GM18867 (cell line): ENCODE data around the gene PSKH1.
"Not testable (repeated sequence)": the region's sequence is repeated elsewhere in the genome, so short reads cannot be mapped to it uniquely, and the experiment has no call there.

Experiments used
- ATAC-seq: cut with Tn5 transposase; IDR thresholded peaks from one replicate; pipeline ENCODE4 v1.9.1; 2021; ENCODE audit warnings: mild to moderate bottlenecking, moderate library complexity; ENCODE audit not compliant: unreplicated experiment

Gene PSKH1

DNA sequence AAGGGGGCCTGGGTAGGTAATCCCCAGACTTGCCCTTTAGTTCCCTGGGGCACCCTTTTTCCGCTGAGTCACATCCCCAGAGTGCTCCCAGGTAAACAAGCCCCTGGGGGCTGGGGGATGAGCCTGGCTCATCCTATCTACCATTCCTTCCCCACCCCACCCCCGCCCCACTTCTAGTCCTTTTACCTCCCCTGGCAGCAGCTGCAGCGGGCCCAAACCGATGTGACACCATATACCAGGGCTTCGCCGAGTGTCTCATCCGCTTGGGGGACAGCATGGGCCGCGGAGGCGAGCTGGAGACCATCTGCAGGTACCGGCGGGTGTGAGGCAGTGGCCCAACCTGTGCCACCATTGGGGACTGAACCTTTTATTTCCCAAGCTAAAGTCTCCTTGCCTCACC is 7.5 kb upstream of the PSKH1 start:
- no peak for ATAC-seq

DNA sequence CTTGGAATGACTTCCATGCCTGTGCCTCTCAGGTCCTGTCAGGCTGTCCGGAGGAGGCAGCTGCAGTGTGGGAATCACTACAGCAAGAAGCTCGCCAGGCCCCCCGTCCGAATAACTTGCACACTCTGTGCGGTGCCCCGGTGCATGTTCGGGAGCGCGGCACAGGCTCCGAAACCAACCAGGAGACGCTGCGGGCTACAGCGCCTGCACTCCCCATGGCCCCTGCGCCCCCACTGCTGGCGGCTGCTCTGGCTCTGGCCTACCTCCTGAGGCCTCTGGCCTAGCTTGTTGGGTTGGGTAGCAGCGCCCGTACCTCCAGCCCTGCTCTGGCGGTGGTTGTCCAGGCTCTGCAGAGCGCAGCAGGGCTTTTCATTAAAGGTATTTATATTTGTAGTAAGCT is 7.1 kb upstream of the PSKH1 start:
- ATAC-seq = no peak

DNA sequence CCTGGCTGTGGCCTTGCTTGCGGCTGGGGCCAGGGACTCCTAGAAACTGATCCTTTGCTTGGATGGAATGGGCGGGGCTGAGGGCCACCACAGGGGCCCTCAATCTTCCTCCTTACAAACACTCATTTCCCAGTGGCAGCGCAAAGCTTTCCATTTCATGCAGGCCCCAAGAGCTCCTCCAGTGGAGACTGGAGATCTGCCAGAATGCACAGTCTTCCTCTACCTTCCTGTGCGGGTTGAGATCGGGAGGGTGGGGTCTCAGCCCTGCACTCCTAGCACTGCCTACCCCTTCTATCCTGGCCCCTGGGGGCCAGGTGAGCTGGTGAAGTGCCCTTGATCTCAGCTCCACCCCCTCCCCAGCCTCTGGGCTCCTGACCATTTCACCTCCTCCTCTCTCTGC is 6.7 kb upstream of the PSKH1 start:
- ATAC-seq = no peak

DNA sequence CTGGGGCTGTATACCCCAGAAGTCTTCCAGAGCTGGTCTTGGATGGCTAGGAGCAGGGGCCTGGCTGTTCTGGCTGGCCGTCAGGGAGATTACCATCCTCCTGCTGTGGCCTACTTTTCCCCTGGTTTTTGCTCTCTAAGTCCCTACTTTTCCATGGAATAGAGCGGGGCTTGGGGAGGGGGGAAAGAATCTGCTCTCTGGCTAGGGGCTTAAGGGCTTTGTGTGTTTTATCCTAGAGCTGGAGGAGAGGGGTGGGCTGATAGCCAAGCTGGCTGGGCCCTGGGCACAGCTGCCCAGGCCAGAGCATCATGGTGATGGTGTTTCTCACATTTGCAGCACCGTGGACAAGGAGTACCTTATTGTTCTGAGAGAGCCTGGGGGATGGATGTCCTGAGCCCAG is 4.7 kb upstream of the PSKH1 start:
- ATAC-seq = no peak

DNA sequence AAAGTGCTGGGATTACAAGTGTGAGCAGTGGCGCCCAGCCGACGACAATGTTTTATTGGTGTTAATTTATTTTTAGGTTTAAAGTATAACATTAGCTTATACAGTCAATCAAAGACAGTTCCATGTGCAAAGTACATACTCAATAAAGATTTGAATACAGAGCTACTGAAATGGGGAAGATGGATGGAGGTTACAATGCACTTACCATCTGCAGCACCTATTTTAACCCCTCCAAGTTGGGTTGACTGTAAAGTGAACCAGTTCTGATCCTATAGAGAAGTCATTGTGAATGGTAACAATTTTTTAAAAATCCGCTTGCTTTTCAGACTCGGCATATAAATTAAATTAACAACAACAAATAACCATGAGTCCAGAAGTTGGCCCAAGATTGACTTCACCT is 679 bp upstream of the PSKH1 start:
- no peak for ATAC-seq

DNA sequence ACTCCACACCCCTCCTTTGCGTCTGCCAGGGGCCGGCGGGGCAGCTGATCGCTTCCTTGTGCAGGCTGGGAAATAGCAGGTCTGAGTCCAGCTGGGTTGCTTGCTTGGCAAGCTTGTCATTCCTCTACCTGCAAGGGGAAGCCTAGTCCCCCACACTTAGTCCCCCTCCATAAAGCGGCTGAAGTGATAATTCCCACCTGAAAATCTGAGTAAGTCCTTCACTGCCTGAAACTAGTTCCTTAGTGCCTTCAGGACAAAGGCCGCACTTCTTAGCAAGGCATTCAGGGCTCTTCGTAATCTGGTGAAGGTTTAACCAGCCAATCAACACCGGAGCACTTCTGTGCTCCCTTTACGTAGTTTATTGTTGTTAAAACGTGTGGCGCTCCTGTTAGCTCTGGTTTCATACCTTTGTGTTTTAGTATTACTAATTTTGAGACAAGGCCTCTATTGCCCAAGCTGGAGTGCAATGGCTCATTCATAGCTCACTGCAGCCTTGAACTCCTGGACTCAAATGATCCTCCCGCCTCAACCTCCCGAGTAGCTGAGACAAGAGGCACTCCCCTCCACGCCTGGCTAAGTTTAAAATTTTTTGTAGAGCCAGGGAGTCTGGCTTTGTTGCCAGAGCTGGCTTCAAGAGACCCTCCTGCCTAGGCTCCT is 817 bp downstream of the PSKH1 start:
- ATAC-seq = no peak

DNA sequence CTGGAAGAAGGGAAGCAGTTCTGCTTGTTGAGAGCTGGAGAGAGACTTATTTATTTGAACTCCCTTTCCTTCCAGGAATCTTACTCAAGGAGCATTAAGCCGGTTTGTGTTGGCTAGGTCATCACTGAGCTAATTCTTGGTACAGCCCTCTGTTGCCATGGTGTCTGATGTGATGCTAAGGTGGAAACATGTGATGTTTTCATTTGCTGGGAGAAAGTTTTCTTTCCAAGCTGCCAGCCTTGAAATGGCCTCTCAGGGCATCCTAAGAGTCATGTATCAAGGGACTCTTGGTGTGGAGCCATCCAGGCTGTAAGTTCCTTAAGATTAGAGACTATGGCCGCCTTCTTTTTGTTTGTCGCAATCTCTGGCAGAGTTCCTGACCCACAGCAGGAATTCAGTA is 4.2 kb downstream of the PSKH1 start:
- ATAC-seq = no peak

DNA sequence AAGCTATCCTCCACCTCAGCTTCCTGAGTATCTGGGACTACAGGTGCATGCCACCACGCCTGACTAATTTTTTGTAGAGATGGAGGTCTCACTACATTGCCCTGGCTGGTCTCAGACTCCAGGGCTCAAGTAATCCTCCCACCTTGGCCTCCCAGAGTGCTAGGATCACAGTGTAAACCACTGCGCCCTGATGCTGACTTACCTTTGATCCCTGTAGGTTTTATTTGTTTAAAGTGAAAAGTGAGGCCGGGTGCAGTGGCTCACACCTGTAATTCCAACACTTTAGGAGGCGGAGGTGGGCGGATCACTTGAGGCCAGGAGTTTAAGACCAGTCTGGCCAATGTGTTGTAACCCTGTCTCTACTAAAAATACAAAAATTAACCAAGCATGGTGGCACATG is 8.7 kb downstream of the PSKH1 start:
- ATAC-seq = no peak

DNA sequence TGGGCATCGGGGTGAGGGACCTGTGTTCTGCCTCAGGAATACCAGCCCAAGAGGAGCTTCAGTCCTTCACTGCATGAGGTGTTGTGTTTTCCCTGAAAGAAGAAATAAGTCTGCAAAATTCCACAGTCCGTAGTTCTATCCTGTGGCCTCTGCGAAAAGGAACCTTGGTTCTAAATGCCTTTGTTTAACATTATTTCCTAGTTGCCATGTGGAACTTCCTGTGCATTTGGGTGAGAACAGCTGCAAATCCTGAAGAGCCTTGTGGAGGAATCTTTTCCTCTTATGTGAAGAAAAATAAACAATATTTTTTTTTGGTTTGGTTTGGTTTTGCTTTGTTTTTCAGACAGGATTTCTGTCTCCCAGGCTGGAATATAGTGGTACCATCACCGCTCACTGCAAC is 9.8 kb downstream of the PSKH1 start:
- no peak for ATAC-seq

DNA sequence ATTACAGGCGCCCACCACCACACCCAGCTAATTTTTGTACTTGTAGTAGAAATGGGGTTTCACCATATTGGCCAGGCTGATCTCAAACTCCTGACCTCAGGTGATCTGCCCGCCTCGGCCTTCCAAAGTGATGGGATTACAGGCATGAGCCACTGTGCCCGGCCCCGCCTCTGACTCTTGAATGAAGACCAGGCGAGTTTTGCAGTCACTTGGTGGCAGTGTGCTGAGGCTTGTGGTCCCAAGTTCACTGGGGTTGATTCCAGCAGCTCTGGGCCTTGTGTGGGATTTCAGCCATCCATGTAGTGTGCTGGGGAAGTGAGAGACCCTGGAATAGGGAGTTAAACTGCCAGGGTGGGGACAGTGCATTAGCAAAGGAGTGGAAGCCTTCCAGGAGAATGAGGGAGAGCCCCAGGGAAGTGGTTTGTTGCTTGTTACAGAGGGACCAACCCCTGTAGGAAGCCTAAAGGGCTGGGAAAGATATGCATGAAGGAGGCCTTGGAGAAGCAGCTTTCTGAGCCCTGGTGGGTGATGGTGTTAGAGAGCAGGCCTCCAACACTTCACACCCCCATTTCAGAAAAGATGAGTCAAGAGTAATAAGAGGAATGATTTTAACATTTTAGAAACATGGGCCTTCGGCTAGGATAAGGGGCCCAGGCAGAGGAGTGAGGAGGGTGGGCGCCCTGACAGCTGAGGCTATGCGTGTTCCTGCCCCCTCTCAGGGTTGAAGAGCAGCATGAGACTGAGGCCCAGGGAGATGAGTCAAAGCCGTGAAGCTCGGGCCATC is 14.5 kb downstream of the PSKH1 start:
- no peak for ATAC-seq

DNA sequence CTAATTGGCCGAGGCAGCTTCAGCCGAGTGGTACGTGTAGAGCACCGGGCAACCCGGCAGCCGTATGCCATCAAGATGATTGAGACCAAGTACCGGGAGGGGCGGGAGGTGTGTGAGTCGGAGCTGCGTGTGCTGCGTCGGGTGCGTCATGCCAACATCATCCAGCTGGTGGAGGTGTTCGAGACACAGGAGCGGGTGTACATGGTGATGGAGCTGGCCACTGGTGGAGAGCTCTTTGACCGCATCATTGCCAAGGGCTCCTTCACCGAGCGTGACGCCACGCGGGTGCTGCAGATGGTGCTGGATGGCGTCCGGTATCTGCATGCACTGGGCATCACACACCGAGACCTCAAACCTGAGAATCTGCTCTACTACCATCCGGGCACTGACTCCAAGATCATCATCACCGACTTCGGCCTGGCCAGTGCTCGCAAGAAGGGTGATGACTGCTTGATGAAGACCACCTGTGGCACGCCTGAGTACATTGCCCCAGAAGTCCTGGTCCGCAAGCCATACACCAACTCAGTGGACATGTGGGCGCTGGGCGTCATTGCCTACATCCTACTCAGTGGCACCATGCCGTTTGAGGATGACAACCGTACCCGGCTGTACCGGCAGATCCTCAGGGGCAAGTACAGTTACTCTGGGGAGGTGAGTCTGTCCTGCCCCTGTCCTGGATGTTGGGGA is 16.1 kb downstream of the PSKH1 start:
- no peak for ATAC-seq

DNA sequence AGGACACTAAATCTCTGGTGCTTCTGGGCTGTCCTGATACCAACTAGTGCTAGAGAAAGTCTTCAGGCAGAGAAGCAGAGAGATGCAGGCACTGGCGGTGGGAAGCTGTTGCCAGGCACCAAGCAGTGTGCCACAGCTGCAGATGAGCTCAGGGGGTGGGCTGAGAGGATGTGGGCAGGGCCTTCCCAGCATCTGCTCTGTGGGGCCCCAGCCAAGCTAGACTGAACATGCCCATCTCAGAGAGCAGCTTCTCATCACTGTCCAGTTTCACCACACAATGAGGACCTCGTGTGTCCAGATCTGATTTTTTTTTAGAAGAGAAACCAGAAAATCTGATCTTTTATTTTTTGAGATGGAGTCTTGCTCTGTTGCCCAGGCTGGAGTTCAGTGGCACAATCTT is 17.1 kb downstream of the PSKH1 start:
- ATAC-seq = no peak

DNA sequence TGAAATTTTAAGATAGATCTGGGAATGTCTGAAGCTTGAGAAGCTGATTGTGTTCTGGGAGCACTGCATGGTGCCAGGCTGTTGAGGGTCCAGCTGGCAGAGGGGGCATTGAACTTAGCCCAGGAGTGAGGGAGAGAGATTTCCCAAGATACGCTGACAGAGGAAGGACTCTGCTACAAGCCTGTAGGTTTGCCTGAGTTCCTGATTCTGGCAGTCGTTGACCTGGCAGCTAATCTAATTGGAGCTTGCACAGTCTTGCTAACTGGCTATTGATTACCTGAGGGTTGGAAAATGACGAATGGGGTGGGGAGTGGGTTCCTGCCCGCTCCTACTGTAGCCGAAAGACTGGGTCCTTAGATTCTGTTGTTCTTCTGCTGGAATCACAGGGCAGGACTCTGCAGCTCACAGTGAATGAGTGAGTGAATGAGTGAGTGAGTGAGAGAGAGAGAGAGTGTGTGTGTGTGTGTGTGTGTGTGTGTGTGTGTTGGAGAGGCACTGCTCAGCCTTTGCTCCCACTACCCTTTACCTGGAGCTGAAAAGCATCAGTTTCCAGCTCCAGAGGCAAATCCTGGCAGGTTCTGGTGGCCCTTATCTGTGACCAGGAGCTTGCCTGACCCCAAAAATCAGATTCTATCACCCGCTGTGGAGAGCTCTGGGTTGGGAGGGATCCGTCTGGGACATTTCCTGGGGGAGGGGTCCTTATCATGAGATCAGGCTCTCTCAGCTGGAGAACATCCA is 21.9 kb downstream of the PSKH1 start:
- ATAC-seq = no peak

DNA sequence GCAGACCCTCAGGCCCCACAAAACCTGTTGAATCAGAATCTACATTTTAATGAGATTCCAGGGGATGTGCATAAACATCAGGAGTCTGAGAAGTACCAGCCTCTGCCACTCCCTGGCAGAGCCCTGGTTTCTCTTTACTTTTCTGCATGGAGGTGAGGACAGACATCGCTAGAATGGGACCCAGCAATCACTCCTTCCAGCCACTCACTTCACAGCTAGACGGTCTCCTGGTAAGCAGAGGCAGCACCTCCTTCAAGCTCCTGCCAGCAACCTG is 22.4 kb downstream of the PSKH1 start:
- not testable (repeated sequence) for ATAC-seq

DNA sequence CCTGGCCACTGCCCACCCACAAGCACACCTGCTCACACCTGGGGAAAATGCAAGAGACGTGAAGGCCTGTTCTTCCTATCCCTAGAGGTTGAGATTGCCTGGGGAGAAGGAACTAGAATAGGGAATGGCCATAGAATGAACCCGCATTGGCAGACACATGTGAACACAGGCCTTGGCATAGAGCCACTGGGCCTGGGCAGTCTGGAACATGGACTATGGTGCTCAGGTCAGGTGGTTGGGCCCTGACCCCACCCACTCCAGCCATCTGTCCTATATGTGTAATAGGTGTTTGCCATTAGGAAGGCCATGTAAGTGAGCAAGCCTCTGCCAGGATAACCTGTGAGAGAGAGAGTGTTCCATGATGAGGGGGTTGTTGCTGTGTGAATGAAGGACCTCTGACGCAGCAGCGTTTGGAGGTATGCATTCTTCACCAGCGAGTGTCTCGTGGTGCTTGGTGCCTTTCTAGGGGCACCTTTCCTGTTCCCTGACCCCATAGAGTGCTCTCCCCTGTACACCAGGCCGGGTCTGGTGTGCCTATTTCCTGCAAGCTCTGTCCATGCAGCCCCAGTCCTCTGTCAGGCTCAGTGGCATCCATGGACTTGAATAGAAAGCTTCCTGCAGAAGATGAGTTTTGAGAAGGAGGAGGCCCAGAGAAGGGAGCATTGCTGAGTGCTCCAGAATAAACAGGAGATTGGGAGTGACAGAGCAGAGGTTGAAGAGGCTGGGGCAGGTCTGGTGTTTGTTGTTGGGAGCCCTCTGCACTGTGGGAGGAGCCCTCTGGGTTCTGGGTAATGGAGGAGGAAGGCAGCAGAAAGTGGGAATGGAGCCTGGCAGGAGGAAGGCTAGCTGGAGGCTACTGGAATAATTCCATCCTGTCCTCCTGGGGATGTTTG is 23.0 kb downstream of the PSKH1 start:
- ATAC-seq = no peak

DNA sequence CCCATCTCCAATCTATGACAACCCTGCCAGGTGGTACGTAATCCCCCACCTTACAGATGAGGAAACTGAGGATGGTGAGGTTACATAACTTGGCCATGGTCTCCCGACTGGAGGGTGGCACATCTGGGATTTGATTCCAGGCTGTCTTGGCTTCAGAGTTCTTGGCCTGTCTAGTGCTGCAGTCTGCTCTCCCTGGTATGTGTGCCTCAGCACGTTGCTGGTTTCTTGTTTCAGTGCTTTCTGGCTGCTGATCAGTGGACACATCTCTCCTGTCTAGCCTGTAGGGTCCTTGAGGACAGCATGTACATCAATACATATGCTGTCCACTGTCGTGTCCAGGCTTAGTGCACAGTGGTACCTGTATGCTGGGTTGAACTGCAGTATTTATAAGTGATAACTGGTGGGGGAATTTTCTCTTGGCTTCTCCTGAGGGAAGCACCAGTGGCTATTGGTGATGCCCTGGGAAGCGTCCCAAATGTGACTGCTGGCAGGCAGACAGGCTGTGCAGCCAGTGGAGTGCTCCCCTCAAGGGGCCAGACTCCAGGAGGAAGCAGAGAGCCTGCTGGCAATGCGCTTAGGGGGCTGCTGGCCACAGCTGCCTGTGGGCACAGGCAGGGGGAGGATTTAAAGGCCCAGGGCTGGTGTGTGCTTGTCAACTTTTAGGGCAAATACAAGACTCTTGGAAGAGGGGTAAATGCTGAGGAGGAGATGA is 24.2 kb downstream of the PSKH1 start:
- ATAC-seq = no peak

DNA sequence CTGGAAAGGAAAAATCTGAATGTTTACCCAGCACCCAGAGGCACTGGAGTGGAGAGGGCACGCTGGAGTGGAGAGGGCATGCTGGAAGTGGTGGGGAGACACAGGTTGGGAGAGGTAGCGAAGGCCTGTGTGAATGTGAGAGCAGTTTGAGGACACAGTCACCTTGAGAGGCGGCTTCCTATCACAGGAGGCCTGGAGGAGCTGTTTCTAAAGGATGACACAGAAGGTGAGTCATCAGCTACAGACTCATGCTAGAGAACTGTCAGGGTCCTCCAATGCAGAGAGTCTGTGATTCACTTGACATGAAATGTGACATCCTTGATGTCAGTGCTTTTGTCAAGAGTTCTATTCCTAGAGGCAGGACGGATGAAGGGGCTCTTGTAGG is 24.8 kb downstream of the PSKH1 start:
- ATAC-seq = no peak

DNA sequence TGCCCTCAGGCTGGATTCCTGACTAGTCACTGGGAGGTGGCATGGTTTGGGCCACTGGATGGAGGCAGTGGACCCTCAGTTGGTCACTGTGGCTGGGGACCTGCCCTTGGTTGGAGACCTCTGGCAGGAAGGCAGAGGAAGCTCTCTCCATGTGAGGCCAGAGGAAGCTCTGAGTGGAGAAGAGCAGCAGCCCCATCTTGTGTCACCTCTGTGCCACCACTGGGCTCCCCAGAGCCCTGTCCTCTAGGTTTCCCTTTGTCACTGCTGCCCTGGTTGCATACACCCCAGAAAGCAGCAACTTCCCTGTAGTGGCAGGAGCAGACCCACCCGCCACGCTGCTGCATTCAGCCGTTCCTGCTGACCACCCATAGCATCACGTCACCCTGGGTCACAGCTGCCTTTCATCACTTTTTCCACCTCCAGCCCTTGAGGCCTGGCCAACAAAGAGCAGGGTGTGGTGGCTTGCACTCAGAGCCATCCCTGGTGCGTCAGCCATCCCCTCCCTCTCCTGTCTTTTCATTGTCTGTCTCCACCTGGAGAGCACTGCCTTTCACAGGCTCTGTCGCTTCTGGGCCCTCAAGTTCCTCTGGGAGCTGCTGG is 26.7 kb downstream of the PSKH1 start:
- no peak for ATAC-seq

DNA sequence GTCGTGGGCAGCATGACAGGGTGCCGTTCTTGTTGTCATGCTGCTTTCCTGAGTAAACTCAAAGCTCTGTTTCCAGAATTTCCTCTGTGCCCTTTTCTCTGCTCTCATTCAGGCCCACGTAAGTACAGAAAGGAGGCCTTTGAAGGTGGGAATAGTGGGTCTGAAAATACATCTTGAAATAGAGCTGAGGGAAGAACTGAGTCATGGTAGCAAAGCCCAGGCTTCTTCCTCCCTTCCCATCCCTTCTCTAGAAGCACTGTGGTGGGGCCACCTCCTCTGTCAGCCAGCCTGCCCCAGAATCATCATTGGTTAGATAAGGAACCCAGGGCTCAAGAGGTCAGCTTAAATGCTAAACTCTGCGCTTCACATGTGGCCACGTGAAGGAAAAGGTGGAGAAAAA is 29.2 kb downstream of the PSKH1 start:
- ATAC-seq = no peak

DNA sequence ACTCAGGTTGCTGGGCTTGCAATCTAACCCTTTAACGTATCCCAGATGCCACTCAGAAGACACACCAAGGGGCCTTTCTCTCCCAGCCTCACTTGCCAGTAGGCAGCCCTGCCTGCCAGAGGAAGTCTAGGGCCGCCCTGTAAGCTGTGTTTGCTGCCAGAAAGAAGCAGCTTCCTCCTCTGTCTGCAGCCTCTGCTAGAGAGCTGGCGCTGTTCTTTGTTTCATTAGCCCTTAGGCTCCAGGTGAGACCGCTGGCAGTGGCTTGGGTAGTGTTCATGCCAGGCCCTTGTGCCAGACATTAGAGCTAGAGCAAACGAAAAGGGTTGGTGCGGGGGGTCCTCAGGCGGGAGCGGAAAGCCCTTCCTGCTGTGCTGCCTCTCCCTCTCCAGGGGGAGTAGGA is 29.7 kb downstream of the PSKH1 start:
- no peak for ATAC-seq
